HG03103 (cell line): Measurements from ENCODE around the gene ERGIC2.
"Not testable (repeated sequence)": the region's sequence is repeated elsewhere in the genome, so short reads cannot be mapped to it uniquely, and the experiment has no call there.

Experiments
- ATAC-seq: cut with Tn5 transposase; IDR thresholded peaks from one replicate; pipeline ENCODE4 v1.9.1; 2021; ENCODE audit warnings: low read depth; ENCODE audit not compliant: unreplicated experiment

The ERGIC2 gene

GRCh38 chr12:29306266-29306665 is 74.7 kb downstream of the ERGIC2 start:
- ATAC-seq = no peak

GRCh38 chr12:29304388-29304787 is 76.6 kb downstream of the ERGIC2 start:
- no peak for ATAC-seq

GRCh38 chr12:29301114-29301513 is 79.9 kb downstream of the ERGIC2 start:
- ATAC-seq = no peak

- ATAC-seq = no peak
Measured at GRCh38 chr12:29299633-29300032, 81.3 kb downstream of the ERGIC2 start.

- no peak for ATAC-seq
Measured at GRCh38 chr12:29291226-29291625, 89.7 kb downstream of the ERGIC2 start.

- not testable (repeated sequence) for ATAC-seq
Measured at GRCh38 chr12:29290475-29290874, 90.5 kb downstream of the ERGIC2 start.

GRCh38 chr12:29288031-29288430 is 92.9 kb downstream of the ERGIC2 start:
- no peak for ATAC-seq

- no peak for ATAC-seq
Measured at GRCh38 chr12:29287622-29288021, 93.3 kb downstream of the ERGIC2 start.
